Stimulated activated memory B cell treated with anti-CD40 and anti-IgM and Interleukin-4, amounts not matched to agents 10 μg/mL and 1 μg/mL and 100 μg/mL, for 72 hours (primary cell): ENCODE data around the gene KBTBD13.
A peak's percentile ranks its signal among the peaks of the same experiment; 100 is the strongest.
"Not testable (repeated sequence)": the region's sequence is repeated elsewhere in the genome, so short reads cannot be mapped to it uniquely, and the experiment has no call there.

Source experiments
- ATAC-seq: fragments of 150-1000 bp; cut with Tn5 transposase; 2 replicates; pipeline ENCODE4 v1.10.0; 2021
- H3K27ac Mint-ChIP-seq: one replicate; pipeline ENCODE4 v1.8.0; 2022; ENCODE audit warnings: mild to moderate bottlenecking, mixed read lengths
- H3K27me3 Mint-ChIP-seq: one replicate; pipeline ENCODE4 v1.8.0; 2022; ENCODE audit warnings: mixed read lengths
- H3K36me3 Mint-ChIP-seq: one replicate; pipeline ENCODE4 v1.8.0; 2022; ENCODE audit warnings: mixed read lengths
- H3K4me1 Mint-ChIP-seq: one replicate; pipeline ENCODE4 v1.8.0; 2022; ENCODE audit warnings: mixed read lengths
- H3K4me3 Mint-ChIP-seq: one replicate; pipeline ENCODE4 v1.8.0; 2022; ENCODE audit warnings: mild to moderate bottlenecking, moderate library complexity, mixed read lengths
- H3K9me3 Mint-ChIP-seq: one replicate; pipeline ENCODE4 v1.8.0; 2022; ENCODE audit warnings: mixed read lengths

KBTBD13 gene

DNA sequence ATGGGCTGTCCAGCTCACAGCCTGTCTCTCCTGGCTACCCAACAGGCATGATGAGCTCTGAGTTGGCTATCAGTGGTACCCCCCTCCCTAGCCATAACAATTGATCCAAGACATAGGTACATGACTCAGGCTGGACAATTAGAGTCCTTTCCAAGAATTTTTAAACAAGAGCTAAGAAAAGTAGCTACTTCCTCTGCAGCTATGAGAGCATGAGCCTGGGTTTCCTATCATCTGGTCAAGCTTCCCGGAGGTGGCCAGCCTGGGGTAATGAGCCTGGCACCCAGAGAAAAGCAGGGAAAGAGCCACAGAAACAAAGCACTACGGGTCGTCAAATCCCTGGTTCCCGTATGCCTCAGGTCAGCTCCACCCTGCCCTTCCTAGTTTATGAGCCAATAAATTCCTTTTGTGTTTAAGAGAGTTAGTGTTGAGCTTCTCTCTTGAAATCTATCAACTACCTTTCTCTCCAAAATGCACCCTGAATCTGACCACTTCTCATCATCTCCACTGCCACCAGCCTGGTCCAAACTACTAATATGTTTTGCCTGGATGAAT, 33.7 kb upstream of the KBTBD13 start:
- H3K4me1 Mint-ChIP-seq = no peaks in the 10 kb centered on the region
- peaks cover 9% of the 10 kb centered on the region for H3K27me3 Mint-ChIP-seq
- H3K9me3 Mint-ChIP-seq = no peaks in the 10 kb centered on the region
- no peak overlapping the region for H3K4me3 Mint-ChIP-seq
- ATAC-seq = no peak
- no peak overlapping the region for H3K27ac Mint-ChIP-seq
- H3K36me3 Mint-ChIP-seq = no peaks in the 10 kb centered on the region

DNA sequence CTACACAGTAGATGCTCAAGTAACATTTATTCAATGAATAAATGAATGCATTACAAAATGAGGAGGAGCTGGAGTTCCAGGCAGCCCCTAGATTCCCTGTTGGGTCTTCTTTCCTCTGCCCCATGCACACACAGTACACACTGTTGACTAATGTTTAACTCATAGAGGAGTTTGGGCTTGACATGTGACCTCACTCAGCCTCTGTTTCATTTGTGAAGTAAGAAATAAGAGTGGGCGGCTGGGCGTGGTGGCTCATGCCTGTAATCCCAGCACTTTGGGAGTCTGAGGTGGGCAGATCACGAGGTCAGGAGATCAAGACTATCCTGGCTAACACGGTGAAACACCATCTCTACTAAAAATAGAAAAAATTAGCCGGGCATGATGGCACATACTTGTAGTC, 32.3 kb upstream of the KBTBD13 start:
- H3K27me3 Mint-ChIP-seq, H3K36me3 Mint-ChIP-seq, H3K4me1 Mint-ChIP-seq, H3K27ac Mint-ChIP-seq, H3K9me3 Mint-ChIP-seq, H3K4me3 Mint-ChIP-seq, ATAC-seq: not testable (repeated sequence)

- no peaks in the 10 kb centered on the region for H3K9me3 Mint-ChIP-seq
- peaks cover 10% of the 10 kb centered on the region for H3K4me1 Mint-ChIP-seq
- ATAC-seq = no peak
- H3K27me3 Mint-ChIP-seq = peaks cover 9% of the 10 kb centered on the region
- no peak within 1 kb of the TSS for H3K27ac Mint-ChIP-seq
- H3K4me3 Mint-ChIP-seq = no peak within 1 kb of the TSS
- no peaks in the 10 kb centered on the region for H3K36me3 Mint-ChIP-seq
Observed at GRCh38 chr15:65044724-65045481, 31.6 kb upstream of the KBTBD13 start, which contains the start of gene SLC51B. TSS of gene SLC51B (plus strand) at chr15:65045387. CDS start at chr15:65050005, 4,618 bp downstream.

DNA sequence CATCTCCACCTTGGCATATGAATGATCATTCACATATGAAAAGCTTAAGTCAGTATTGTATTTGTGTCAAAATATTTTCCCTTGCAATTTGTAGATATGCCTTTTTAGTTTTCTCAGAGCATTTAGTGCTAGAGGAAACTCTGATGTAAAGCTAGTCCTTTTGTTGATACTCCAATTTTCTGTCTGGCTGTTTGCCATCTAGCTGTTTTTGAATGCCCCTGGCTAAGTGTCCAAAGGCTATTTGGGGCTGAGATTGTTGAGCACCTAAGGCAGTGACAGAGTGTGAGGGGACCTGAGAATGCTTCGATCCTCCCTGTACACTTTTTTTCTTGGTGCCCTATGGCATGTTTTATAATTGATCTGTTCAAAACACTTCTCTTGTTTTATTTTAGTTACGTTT, 28.3 kb upstream of the KBTBD13 start:
- no peak overlapping the region for H3K27ac Mint-ChIP-seq
- H3K4me3 Mint-ChIP-seq = no peak overlapping the region
- ATAC-seq = no peak
- peaks cover 25% of the 10 kb centered on the region for H3K4me1 Mint-ChIP-seq
- no peaks in the 10 kb centered on the region for H3K9me3 Mint-ChIP-seq
- H3K27me3 Mint-ChIP-seq = peaks cover 9% of the 10 kb centered on the region
- H3K36me3 Mint-ChIP-seq = no peaks in the 10 kb centered on the region

DNA sequence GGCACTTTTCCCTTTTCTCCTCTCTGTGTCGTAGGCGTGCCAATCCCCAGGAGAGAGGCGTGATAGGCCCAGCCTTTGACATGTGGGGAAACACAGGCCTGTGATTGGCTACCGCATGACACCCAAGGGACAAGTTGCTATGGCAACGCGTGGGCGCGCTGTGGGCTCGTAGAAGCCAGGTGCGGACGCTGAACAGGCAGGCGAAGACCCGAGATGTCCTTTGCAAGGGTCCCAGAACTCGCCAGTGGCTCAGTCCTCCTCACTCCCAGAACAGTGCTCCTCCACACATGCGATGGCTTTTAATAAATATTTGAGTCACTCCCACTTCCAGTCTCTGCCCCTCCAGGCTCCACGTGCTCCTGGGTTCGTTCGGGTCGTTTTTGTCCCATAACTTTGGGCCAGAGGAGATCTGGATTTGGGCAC, 27.1 kb upstream of the KBTBD13 start:
- peak overlapping the region; percentile 61 for H3K4me3 Mint-ChIP-seq
- ATAC-seq = peak; percentile 93
- peaks cover 25% of the 10 kb centered on the region for H3K4me1 Mint-ChIP-seq
- no peaks in the 10 kb centered on the region for H3K36me3 Mint-ChIP-seq
- peaks cover 9% of the 10 kb centered on the region for H3K27me3 Mint-ChIP-seq
- no peak overlapping the region for H3K27ac Mint-ChIP-seq
- H3K9me3 Mint-ChIP-seq = no peaks in the 10 kb centered on the region

- no peak overlapping the region for H3K27ac Mint-ChIP-seq
- peaks cover 25% of the 10 kb centered on the region for H3K4me1 Mint-ChIP-seq
- peaks cover 3% of the 10 kb centered on the region for H3K27me3 Mint-ChIP-seq
- no peak overlapping the region for H3K4me3 Mint-ChIP-seq
- ATAC-seq = no peak
- no peaks in the 10 kb centered on the region for H3K36me3 Mint-ChIP-seq
- no peaks in the 10 kb centered on the region for H3K9me3 Mint-ChIP-seq
Observed at GRCh38 chr15:65050270-65050669, 26.3 kb upstream of the KBTBD13 start.

DNA sequence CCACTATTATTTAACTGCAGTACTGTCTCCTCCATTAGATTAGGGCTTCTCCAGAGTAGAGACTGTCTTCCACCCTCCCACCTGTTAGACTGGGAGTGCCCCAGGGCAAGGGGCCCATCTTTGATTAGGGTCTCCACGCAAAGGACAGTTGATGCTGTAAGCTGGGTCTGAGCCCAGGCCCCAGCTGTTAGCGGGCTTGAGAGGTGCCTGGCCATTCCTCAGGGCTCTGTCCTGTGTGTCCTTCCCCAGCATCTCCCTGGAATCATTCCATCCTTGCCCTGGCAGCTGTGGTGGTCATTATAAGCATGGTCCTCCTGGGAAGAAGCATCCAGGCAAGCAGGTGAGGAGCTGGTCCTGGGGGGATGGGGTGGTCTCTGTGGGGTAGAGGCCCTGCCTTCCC, 25.3 kb upstream of the KBTBD13 start:
- H3K27me3 Mint-ChIP-seq = peaks cover 8% of the 10 kb centered on the region
- no peak overlapping the region for H3K4me3 Mint-ChIP-seq
- no peaks in the 10 kb centered on the region for H3K36me3 Mint-ChIP-seq
- H3K27ac Mint-ChIP-seq = no peak overlapping the region
- H3K9me3 Mint-ChIP-seq = no peaks in the 10 kb centered on the region
- peaks cover 25% of the 10 kb centered on the region for H3K4me1 Mint-ChIP-seq
- no peak for ATAC-seq

GRCh38 chr15:65052956-65053355, 23.6 kb upstream of the KBTBD13 start:
- Mint-ChIP-seq H3K27ac (no peak overlapping the region), H3K36me3 (no peaks in the 10 kb centered on the region), H3K27me3 (peaks cover 19% of the 10 kb centered on the region), H3K4me3 (no peak overlapping the region), H3K4me1 (peaks cover 25% of the 10 kb centered on the region), H3K9me3 (no peaks in the 10 kb centered on the region)
- no peak for ATAC-seq

DNA sequence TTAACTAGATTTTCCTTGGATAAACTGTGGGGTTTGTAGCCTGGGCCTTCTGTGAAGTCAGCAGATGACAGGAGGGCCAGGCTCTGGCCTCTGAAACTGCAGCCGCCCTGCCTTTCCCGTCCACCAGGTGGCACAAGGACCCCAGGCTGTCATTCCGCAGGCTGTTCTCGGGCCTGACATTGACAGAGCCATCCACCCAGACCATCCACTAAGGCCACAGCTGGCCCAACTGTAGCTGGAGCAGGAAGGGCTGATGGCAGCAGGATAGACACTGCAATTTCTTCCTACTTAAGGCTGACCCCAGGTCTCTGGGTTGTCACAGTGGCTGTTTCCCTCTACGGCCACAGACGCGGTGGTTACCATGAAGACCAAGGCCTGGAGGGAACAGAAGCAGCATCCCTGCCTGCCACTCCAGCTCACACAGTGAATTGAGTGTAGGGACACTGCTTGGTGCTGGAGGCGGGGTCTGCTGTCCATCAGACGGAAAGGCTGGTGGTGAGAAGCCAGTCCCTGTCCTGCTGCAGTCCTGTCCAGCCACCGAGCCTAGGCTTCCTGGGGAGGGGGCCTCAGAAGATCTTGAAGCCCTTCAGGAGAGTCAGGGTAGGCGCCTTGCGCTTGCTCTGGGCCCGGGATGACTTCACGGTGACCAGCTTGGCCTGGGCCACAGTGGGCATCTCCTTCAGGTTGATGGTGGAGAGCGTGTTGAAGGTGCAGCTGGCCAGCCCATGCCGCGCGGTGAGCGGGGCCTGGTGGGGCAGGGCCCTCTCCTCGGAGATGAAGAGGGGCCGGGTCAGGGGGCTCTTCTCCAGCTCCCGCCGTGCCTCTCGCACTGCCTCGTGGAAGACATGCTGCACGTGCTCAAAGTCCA, 22.0 kb upstream of the KBTBD13 start:
- no peaks in the 10 kb centered on the region for H3K36me3 Mint-ChIP-seq
- peaks cover 19% of the 10 kb centered on the region for H3K27me3 Mint-ChIP-seq
- H3K4me3 Mint-ChIP-seq = no peak overlapping the region
- no peaks in the 10 kb centered on the region for H3K9me3 Mint-ChIP-seq
- peak; percentile 60 for ATAC-seq
- peaks cover 18% of the 10 kb centered on the region for H3K4me1 Mint-ChIP-seq
- no peak overlapping the region for H3K27ac Mint-ChIP-seq

- H3K4me3 Mint-ChIP-seq = no peak overlapping the region
- no peaks in the 10 kb centered on the region for H3K9me3 Mint-ChIP-seq
- H3K4me1 Mint-ChIP-seq = peaks cover 10% of the 10 kb centered on the region
- H3K36me3 Mint-ChIP-seq = no peaks in the 10 kb centered on the region
- H3K27ac Mint-ChIP-seq = no peak overlapping the region
- no peak for ATAC-seq
- peaks cover 19% of the 10 kb centered on the region for H3K27me3 Mint-ChIP-seq
Observed at GRCh38 chr15:65055201-65055870, 21.2 kb upstream of the KBTBD13 start.

- ATAC-seq = no peak
- no peaks in the 10 kb centered on the region for H3K36me3 Mint-ChIP-seq
- H3K4me3 Mint-ChIP-seq = no peak overlapping the region
- H3K27me3 Mint-ChIP-seq = peaks cover 19% of the 10 kb centered on the region
- no peaks in the 10 kb centered on the region for H3K9me3 Mint-ChIP-seq
- peaks cover 2% of the 10 kb centered on the region for H3K4me1 Mint-ChIP-seq
- H3K27ac Mint-ChIP-seq = no peak overlapping the region
Observed at GRCh38 chr15:65056106-65056505, 20.4 kb upstream of the KBTBD13 start.

GRCh38 chr15:65056868-65057548, 19.5 kb upstream of the KBTBD13 start:
- Mint-ChIP-seq H3K4me3 (no peak overlapping the region), H3K9me3 (no peaks in the 10 kb centered on the region)
- ATAC-seq = no peak

DNA sequence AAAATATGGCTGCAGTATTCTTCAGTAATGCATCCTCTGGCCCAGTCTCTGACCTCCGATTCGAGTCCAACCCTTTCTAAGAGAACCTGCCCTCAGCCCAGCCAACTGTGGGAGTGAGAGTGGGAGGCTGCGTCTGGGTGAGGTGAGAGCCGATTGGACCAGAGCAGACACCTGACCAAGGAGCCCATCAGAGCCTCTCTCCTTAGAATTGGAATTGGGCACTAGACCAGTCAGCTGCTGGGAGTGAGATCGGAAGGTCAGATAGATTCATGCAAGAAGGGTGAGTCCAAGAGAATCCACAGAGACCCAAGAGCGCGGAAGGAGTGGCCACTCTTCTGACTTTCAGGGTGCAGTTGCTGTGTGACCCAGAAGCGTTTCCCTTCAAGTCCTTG, 19.0 kb upstream of the KBTBD13 start:
- Mint-ChIP-seq H3K27me3 (peaks cover 19% of the 10 kb centered on the region), H3K36me3 (no peaks in the 10 kb centered on the region), H3K4me1 (no peaks in the 10 kb centered on the region), H3K9me3 (no peaks in the 10 kb centered on the region), H3K4me3 (no peak overlapping the region), H3K27ac (no peak overlapping the region)
- no peak for ATAC-seq

More at GRCh38 chr15:65056868-65057548, 19.5 kb upstream of the KBTBD13 start:
- Mint-ChIP-seq H3K27me3 (peaks cover 19% of the 10 kb centered on the region), H3K4me1 (no peaks in the 10 kb centered on the region), H3K27ac (no peak overlapping the region), H3K36me3 (no peaks in the 10 kb centered on the region)

GRCh38 chr15:65058394-65059368, 17.9 kb upstream of the KBTBD13 start:
- H3K9me3 Mint-ChIP-seq = no peaks in the 10 kb centered on the region
- H3K27ac Mint-ChIP-seq = no peak overlapping the region
- no peaks in the 10 kb centered on the region for H3K36me3 Mint-ChIP-seq
- no peak for ATAC-seq
- H3K4me1 Mint-ChIP-seq = no peaks in the 10 kb centered on the region
- H3K27me3 Mint-ChIP-seq = peaks cover 26% of the 10 kb centered on the region
- no peak overlapping the region for H3K4me3 Mint-ChIP-seq
